Natural killer cell (primary cell): ENCODE results near the gene UBTD1. TPM values are rescaled to one million over a fixed set of nuclear protein-coding genes. Genes with fewer than 3 reads are reported as not detected.

ENCODE experiments used
- ATAC-seq, 3 donors: fragments of 150-1000 bp in 2 of 3; fragments of 200-7000 bp in 1 of 3; cut with Tn5 transposase; 1 replicate in 1 of 3; 2 replicates in 2 of 3; pipeline ENCODE4 v1.10.0; 2021; ENCODE audit warnings: mild to moderate bottlenecking in 2 of 3, moderate library complexity in 2 of 3
- DNase-seq, 2 donors: peaks; one replicate each; pipeline versions ENCODE4 v3.0.0 to v3.0.0-alpha.2; 2013 to 2021; ENCODE audit warnings: mixed read lengths in 1 of 2
- H3K27ac ChIP-seq: one replicate; pipeline ENCODE4 v1.5.1; 2013; ENCODE audit warnings: mild to moderate bottlenecking, low read length
- H3K27me3 ChIP-seq: one replicate; pipeline ENCODE4 v1.6.1; 2013; ENCODE audit warnings: low read length; ENCODE audit not compliant: control insufficient read depth, insufficient read depth
- H3K36me3 ChIP-seq: one replicate; pipeline ENCODE4 v1.6.1; 2013; ENCODE audit warnings: low read length; ENCODE audit not compliant: control insufficient read depth, insufficient read depth
- H3K4me1 ChIP-seq: one replicate; pipeline ENCODE4 v1.6.1; 2013; ENCODE audit warnings: low read length; ENCODE audit not compliant: control insufficient read depth, insufficient read depth
- H3K4me3 ChIP-seq: one replicate; pipeline ENCODE4 v1.5.1; 2013; ENCODE audit warnings: low read length
- H3K9me3 ChIP-seq: one replicate; pipeline ENCODE4 v1.6.1; 2013; ENCODE audit warnings: low read length; ENCODE audit not compliant: control insufficient read depth, insufficient read depth
- H3K27ac Mint-ChIP-seq, 2 donors: one replicate each; pipeline ENCODE4 v1.8.0; 2022; ENCODE audit warnings: mild to moderate bottlenecking in 2 of 2, mixed read lengths in 2 of 2, moderate library complexity in 1 of 2
- H3K27me3 Mint-ChIP-seq, 2 donors: one replicate each; pipeline ENCODE4 v1.8.0; 2022; ENCODE audit warnings: low read depth in 2 of 2, mixed read lengths in 2 of 2
- H3K36me3 Mint-ChIP-seq: one replicate; pipeline ENCODE4 v1.8.0; 2022; ENCODE audit warnings: mixed read lengths
- H3K4me1 Mint-ChIP-seq, 2 donors: one replicate each; pipeline ENCODE4 v1.8.0; 2022; ENCODE audit warnings: mixed read lengths in 2 of 2
- H3K4me3 Mint-ChIP-seq: one replicate; pipeline ENCODE4 v1.8.0; 2022; ENCODE audit warnings: mild to moderate bottlenecking, moderate library complexity, mixed read lengths
- H3K9me3 Mint-ChIP-seq, 2 donors: one replicate each; pipeline ENCODE4 v1.8.0; 2022; ENCODE audit warnings: mixed read lengths in 2 of 2
- CTCF ChIP-seq: fragments of 200-600 bp; IDR thresholded peaks from one replicate; pipeline ENCODE4 v1.8.0; 2022; ENCODE audit warnings: antibody characterized with exemption
- WGBS: methylation state at CpG from one replicate; pipeline ENCODE4 v1.1.7; 2013; ENCODE audit warnings: missing lambda C conversion rate; ENCODE audit not compliant: insufficient coverage; 5-methylcytosine and 5-hydroxymethylcytosine counted together
- intact Hi-C: fragments of 100-400 bp; cut with micrococcal nuclease; formaldehyde crosslinking; loops from one replicate; pipeline ENCODE4 v1.14.2; 2022
- total RNA-seq, 4 donors: library from RNA; stranded (reverse); fragments of 120-200 nt in 1 of 4; gene quantifications; one replicate each; pipeline versions ENCODE4 v1.2.3 to v1.2.4, GENCODE V29; 2013 to 2022

UBTD1 gene
- total RNA-seq, 3 donors from 2014 or later (not counting 1 experiment from before 2014, with no cell fraction given), result 0.70 to 1.1 (median 0.75) TPM

- Histone ChIP-seq H3K27ac (no peak overlapping the region), H3K9me3 (no peaks in the 10 kb centered on the region), H3K36me3 (no peaks in the 10 kb centered on the region), H3K27me3 (no peaks in the 10 kb centered on the region), H3K4me3 (no peak overlapping the region), H3K4me1 (no peaks in the 10 kb centered on the region)
- DNase-seq, result no peak
- 67% methylated on average over 2 of the region's 2 CpGs for WGBS
- H3K4me1 Mint-ChIP-seq, result peaks cover 0 to 4% of the 10 kb centered on the region in 2 donors
- H3K27me3 Mint-ChIP-seq, result peaks cover 7 to 27% of the 10 kb centered on the region in 2 donors
- H3K4me3 Mint-ChIP-seq, result no peak overlapping the region
- H3K27ac Mint-ChIP-seq, result no peak overlapping the region
- no peak for ATAC-seq
- H3K36me3 Mint-ChIP-seq, result no peaks in the 10 kb centered on the region
- intact Hi-C loops, result no loop called here
- no peak for TF ChIP-seq CTCF
- no peaks in the 10 kb centered on the region for H3K9me3 Mint-ChIP-seq
Measured at GRCh38 chr10:97519342-97519741, 20.6 kb downstream of the UBTD1 start.

- no peak for DNase-seq
- intact Hi-C loops, result no loop called here
Measured at GRCh38 chr10:97520520-97520919, 21.8 kb downstream of the UBTD1 start.

GRCh38 chr10:97520978-97521761, 22.4 kb downstream of the UBTD1 start:
- H3K27me3 ChIP-seq, result no peaks in the 10 kb centered on the region
- H3K27ac ChIP-seq, result no peak overlapping the region
- Mint-ChIP-seq H3K27me3 (peaks cover 0 to 24% of the 10 kb centered on the region in 2 donors), H3K4me3 (no peak overlapping the region), H3K36me3 (no peaks in the 10 kb centered on the region), H3K27ac (no peak overlapping the region), H3K9me3 (no peaks in the 10 kb centered on the region), H3K4me1 (peaks cover 0 to 4% of the 10 kb centered on the region in 2 donors)
- DNase-seq (no peak), ATAC-seq (no peak)
- no peaks in the 10 kb centered on the region for H3K36me3 ChIP-seq
- no peaks in the 10 kb centered on the region for H3K4me1 ChIP-seq
- 85% methylated on average over 11 of the region's 11 CpGs for WGBS
- TF ChIP-seq CTCF, result no peak
- H3K4me3 ChIP-seq, result no peak overlapping the region
- intact Hi-C loops, result no loop called here
- no peaks in the 10 kb centered on the region for H3K9me3 ChIP-seq

More at GRCh38 chr10:97520520-97520919, 21.8 kb downstream of the UBTD1 start:
- Histone ChIP-seq H3K4me3 (no peak overlapping the region), H3K9me3 (no peaks in the 10 kb centered on the region), H3K27ac (no peak overlapping the region), H3K36me3 (no peaks in the 10 kb centered on the region), H3K27me3 (no peaks in the 10 kb centered on the region), H3K4me1 (no peaks in the 10 kb centered on the region)
- Mint-ChIP-seq H3K4me3 (no peak overlapping the region), H3K9me3 (no peaks in the 10 kb centered on the region), H3K4me1 (peaks cover 0 to 4% of the 10 kb centered on the region in 2 donors), H3K27ac (no peak overlapping the region), H3K36me3 (no peaks in the 10 kb centered on the region), H3K27me3 (peaks cover 0 to 24% of the 10 kb centered on the region in 2 donors)
- no peak for ATAC-seq
- 89% methylated on average over 5 of the region's 5 CpGs for WGBS
- TF ChIP-seq CTCF, result no peak
